H4 (cell line): ENCODE data around the gene HK1. TPM values are rescaled to one million over a fixed set of nuclear protein-coding genes. Genes with fewer than 3 reads are reported as not detected.
"Not testable (repeated sequence)": the region's sequence is repeated elsewhere in the genome, so short reads cannot be mapped to it uniquely, and the experiment has no call there.

Experiments
- DNase-seq: peaks from one replicate; pipeline ENCODE4 v3.0.0-alpha.2; 2015; ENCODE audit warnings: low spot score
- total RNA-seq: library from RNA; depleted of rRNA; stranded (reverse); fragments of >200 nt; shearing (Covaris generic); gene quantifications from 2 replicates; pipeline ENCODE4 v1.2.3, GENCODE V29; 2014; rRNA removed

HK1 gene
- 24.4 and 32.1 TPM in 2 replicates for total RNA-seq

DNA sequence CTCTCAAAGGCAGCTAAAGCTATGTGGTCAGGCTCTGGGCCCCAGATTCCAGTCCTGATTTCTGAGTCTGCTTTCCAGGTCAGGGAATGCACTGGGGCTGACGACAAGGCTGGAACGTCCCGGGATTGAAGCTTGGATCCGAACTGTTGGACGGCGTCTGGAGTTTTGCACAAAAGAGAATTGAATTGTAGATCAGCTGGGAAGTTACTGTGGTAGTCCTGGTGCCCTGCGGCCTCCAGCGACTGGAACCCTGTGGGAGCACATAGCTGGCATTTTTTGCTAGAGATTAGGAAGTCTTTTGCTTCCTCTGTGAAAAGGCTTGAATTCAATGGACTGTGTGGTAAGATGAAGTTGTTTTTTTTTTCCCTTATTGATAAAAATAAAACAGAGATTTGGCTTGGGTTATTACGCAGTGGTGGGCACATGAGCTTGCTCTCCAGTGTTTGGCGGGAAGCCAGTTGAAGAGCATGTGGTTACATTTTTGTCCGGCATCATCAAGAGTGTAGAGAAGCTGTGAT lies at the start of gene HK1:
Gene HK1, plus strand, starts transcription at position 51 of the 518 bp plus-strand sequence.
- DNase-seq = no peak

DNA sequence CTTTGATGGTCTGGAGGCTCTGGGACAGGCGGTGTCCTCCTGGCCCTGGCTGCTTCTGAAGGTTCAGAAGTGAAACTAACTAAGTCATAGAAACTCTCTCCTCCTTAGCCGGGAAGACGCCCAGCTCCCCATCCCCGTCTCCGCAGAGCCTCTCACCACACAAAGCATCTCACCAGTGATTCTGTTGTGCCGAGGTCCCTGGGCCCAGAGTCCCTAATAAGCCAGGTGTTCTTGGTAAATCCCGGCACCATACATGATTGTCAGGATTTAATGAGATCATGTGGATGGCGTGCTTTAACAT lies 48.7 kb upstream of the HK1 start:
- DNase-seq = no peak

DNA sequence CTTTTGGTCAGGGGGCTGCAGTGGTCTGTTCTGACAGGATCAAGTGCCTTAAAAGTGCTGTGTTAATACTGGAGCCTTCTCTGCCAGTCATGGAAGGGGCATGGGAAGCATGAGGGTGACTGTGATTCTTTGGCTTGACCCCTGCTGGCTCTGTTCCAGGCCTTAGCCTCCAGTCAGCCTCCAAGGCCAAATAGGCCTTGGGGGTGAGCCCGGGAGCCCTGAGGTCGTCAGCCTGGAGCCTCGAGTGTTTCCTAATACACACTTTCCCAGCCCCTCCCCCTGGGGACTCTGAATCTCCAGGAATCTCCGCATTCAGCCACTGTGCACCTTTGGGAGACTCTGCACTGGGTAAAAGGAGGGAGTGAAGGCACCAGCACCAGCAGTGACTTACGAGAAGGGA lies 48.2 kb upstream of the HK1 start:
- DNase-seq = no peak

DNA sequence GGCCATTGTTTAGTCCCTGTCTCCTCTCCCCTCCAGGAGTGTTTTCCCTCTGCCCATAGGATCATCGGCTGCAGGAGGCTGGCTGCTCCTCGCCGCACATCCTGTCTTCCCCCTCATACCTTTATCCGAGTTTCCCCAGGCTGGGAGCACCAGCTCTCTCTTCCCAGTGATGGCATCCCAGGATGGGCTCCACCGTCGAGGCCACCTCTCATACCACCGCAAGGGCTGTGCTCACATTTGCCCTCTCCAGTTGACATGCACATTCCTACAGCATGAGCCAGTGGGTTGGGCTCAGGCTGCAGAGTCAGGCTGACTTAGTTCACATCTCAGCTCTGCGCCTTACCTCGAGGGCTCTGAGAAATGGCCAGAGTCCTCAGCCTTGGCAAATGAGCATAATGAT lies 46.0 kb upstream of the HK1 start:
- DNase-seq = peak; percentile 67

DNA sequence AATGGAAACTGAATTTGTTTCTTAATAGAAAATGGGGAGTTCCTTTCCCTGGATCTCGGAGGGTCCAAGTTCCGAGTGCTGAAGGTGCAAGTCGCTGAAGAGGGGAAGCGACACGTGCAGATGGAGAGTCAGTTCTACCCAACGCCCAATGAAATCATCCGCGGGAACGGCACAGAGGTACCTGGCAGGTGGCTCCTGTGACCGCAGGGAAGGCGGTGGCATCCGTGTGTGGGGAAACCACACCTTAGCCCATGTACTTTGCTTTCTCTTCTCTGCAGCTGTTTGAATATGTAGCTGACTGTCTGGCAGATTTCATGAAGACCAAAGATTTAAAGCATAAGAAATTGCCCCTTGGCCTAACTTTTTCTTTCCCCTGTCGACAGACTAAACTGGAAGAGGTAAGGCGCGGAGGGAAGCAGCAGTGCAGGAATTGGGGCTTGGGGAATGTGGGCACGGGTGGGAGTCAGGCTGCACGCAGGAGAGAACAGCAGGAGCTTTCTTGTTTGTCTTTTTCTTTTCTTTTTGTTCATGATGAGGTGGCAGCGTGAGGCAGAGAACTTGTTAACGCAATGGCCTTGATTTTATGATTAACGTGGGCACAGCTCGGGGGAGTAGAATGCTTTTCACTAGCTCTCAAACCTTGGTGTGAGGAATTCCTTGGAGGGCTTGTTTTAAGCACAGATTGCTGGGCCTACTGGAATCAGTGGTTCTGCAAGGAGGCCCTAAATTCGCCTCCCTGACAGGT lies 45.4 kb upstream of the HK1 start:
- no peak for DNase-seq

DNA sequence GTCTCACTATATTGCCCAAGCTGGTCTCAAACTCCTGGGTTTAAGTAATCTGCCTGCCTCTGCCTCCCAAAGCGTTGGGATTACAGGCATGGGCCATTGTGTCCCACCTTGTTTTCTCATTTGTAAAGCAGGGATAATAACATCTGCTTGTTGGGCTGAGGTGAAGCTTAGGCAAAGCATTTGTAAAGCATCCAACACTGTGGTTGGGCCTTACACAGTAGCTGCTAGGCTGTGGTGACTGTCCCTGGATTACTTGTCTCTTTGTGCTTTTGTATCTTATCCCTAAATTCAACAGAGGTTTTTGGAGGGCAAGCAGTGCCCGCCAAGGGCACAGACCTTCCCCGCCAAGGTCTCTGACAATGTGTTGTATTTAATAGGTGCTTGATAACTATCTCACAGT lies 43.8 kb upstream of the HK1 start:
- DNase-seq = no peak

DNA sequence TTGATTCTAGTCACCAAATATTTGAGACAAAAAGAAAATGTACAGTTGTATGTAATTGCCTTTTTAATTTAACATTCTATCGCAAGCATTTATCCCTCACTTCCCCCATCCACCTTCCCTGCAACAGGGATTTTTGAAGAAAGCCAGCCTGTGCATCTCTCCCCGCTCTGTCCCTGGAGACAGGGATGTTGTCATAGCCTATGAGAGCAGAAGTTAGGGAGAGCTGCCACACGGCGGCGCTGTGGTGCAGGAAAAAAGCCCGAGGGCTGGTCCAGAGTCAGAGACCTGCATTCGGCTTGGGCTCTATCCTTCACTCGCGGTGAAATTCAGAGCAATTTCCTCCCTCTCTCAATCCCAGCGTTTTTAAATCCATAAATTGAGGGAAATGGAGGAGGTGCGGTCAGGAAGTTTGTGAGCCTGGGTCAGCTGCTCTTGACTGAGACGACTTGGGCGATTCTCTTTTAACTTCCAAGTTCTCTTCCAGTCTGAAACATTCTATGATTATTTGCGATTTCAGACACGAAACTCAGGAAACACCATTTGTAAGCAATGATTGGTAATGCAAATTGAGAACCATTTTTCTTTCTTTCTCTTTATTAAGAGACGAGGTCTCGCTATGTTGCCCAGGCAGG lies 40.7 kb upstream of the HK1 start:
- peak; percentile 53 for DNase-seq

DNA sequence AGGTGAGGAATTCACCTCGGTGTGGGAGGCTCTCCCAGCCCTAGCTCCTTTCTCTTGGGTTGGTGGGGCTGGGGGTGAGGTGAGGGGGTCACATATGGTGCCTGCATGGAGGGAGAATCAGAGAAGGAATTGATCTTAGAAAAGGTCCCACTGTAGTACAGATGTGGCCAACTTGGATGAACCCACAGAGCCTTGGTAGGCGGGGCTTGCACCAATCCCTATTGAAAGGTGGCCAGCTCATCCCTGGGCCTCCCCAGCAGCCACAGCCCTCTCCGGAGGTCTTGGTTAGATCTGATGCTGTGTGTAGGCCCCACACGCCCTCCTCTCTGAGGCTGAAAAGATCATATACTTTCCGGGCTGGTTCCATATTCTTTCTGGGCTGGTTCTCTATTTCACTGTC lies 39.2 kb upstream of the HK1 start:
- no peak for DNase-seq

DNA sequence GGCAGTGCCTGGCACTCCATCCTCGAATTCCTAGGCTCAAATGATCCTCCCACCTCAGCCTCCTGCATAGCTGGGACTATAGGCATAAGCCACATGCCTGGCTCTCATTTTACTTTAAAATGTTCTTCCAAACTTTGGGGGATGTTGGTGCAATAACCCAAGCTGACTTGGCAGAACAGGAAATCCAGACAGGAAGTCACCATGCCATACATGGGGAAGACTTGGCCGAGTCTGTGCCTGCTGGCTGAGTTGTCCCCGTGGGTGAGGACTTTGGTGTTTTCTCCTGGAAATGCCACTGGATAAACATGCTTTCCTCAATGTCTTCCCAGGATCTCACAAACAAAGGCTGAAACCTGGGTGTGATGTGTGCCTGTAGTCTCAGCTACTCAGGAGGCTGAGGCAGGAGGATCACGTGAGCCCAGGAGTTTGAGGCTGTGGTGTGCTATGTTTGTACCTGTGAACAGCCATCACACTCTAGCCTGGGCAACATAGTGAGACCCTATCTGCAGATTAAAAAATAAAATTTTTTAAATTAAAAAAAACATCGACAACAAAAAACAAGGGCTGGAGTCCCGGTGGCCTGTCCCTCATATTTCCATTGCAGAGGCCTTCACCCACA lies 38.4 kb upstream of the HK1 start:
- DNase-seq = peak; percentile 23

DNA sequence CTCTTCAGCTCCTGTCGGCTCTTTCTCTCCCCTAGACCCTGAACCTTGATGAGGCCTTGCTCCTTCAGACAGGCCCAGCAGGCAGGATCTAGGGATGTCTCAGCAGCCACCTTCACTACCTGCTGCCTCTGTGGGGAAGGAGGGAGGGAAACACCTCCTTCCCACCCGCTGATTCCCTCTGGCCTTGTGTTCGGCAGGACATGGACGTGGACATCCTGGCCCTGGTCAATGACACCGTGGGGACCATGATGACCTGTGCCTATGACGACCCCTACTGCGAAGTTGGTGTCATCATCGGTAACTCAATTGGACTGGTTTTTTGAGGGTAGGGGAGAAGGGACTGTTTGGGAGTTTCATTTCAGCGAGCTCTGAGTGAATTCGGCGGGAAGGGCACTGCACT lies 37.8 kb upstream of the HK1 start:
- no peak for DNase-seq

DNA sequence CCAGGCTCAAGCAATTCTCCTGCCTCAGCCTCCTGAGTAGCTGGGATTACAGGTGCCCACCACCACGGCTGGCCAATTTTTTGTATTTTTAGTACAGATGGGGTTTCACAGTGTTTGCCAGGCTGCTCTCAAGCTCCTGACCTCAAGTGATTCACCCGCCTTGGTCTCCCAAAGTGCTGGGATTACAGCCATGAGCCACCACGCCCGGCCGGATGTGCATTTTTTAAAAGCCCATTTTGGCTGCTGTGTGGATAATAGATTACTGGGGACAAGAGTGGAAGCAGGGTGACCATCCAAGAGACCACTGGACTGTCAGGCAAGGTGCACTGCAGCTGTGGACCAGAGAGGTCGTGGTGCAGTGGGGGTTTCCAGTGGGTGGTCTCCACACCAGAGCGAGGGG lies 36.7 kb upstream of the HK1 start:
- peak; percentile 36 for DNase-seq

DNA sequence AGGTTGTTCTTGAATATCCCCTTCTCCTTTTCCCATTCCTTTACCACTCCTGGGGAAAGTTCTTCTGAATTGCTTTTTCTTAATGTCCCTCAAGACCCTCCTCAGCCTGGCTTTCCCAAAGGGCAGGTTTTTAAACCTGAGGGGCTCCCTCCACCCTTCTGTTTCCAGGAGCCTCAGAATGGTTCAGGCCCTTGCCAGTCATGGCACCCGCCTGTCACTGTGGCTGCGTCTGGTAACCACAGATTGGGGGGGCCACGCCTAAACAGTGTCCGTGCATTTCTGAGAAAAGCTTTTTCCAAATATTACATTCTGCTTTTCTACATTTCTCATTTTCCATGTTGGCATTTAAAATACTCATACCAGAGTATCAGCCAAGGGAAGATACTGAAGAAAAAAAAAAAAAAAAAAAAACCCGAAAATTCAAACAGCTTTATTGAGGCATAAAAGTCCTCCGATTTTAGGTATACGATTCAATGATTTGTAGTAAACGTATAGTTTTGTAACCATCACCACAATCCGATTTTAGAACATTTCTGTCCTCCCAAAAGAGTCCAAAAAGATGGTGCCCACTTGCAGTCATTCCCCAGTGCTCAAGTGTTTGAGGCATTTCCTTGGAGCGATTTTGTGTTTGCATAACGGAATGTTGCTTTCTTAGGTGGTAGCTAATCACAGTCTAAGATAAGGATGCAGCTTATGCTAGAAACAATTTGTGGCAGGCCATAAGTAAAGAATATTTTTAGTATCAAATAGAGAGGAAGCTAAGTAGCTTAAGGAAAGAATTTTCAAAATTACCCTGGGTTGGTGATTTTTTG lies 36.0 kb upstream of the HK1 start:
- no peak for DNase-seq

DNA sequence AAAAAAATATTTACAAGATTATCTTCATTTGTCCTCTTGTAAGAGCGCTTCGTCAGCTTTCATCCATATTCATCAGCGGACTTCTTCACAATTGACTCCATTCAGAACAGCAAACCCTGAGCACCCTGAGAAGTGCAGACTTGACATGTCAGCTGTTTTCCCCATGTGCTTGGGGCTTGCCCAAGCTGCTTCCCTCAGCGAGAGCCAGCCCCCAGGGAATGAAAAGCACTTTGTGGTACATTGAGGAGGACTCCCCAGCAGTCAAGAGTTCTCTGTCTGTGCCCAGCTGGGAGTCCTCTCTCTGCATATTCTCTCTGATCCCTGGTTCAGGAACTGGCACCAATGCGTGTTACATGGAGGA lies 35.5 kb upstream of the HK1 start:
- no peak for DNase-seq

DNA sequence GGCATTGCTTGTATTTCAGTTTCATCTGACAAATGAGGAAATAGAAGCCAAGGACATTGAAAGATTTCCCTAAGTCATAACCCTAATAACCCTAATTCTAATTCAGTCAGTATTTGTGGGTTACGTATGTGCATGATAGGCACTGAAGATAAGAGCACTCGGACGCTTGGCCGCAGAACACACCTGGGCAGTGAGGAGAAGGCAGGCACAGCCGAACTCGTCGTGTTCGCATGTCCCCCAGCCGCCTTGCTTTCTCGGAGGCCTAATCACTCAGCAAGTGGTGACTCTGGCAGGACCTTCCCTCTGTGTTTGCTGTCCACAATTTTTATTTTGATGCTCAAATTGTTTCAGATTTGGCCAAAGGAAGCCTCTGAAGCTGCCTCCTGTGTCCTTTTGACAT lies 34.5 kb upstream of the HK1 start:
- no peak for DNase-seq

DNA sequence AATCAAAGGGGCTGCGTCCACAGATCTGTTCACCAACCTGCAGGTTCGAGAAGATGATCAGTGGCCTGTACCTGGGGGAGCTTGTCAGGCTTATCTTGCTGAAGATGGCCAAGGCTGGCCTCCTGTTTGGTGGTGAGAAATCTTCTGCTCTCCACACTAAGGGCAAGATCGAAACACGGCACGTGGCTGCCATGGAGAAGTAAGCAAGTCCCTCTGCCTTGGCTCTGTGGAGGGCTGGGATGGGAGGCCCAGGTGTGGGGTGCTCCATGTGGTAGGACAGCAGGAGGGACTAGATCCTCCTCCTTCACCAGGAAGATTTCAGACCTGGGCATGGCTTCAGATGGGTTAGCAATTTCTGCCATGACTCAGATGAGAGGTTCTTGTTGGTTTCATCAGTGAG lies 32.3 kb upstream of the HK1 start:
- no peak for DNase-seq

DNA sequence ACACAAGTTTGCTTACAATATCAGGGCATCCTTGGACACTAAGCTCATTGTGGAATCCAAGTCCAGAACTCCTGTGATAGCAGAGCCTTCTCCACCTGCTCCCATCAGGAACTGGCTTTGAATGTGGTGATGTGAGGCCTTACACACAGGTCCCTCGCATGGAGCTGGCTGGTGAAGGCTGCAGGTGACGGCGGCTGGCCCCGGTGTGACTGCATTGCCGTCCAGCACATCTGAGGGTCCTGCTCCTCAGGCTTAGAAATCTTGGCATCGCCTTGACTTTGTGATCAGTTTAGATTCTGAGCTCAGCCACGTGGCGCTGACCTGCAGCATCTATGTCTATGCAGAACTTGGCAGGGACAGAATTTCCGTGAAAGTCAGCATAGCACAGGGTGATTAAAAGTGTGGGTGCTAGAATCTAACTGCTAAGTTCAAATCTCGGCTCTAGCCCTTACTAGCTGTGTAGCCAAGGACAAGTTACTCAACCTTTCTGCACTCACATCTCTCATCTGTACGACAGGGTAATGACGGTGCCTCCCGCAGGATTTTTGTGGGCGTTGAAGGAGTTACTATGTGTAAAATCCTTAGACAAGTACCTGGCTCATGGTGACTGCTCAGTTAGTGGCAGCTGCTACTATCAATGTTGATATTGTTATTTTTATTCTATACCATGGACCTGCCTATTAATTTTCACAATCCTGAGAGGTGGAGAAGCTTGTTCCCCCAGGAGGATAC lies 31.5 kb upstream of the HK1 start:
- DNase-seq = no peak

DNA sequence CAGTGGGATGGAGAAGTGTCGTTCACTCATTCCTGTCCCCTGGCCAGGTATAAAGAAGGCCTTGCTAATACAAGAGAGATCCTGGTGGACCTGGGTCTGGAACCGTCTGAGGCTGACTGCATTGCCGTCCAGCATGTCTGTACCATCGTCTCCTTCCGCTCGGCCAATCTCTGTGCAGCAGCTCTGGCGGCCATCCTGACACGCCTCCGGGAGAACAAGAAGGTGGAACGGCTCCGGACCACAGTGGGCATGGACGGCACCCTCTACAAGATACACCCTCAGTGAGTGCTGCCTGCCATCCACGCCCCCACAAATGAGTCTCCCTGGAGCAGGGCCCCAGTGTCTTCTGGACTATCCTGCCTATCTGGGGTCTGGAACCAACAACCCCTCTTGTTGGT lies 31.0 kb upstream of the HK1 start:
- no peak for DNase-seq

DNA sequence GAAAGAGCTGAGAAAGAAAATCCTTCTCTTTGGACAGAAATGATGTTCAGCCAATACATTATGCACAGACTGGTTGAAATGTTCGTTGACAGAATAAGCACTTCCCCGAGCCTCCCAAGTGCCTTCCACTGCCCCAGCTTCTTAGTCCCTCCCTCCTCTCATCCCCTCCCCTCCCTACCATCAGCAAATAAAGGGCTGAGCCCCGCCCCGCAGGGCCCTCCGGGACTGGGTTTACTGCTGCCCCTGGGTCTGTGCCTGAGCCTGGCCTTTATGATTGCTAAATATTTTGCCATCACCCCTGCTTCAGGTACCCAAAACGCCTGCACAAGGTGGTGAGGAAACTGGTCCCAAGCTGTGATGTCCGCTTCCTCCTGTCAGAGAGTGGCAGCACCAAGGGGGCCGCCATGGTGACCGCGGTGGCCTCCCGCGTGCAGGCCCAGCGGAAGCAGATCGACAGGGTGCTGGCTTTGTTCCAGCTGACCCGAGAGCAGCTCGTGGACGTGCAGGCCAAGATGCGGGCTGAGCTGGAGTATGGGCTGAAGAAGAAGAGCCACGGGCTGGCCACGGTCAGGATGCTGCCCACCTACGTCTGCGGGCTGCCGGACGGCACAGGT lies 30.1 kb upstream of the HK1 start:
- DNase-seq = no peak

DNA sequence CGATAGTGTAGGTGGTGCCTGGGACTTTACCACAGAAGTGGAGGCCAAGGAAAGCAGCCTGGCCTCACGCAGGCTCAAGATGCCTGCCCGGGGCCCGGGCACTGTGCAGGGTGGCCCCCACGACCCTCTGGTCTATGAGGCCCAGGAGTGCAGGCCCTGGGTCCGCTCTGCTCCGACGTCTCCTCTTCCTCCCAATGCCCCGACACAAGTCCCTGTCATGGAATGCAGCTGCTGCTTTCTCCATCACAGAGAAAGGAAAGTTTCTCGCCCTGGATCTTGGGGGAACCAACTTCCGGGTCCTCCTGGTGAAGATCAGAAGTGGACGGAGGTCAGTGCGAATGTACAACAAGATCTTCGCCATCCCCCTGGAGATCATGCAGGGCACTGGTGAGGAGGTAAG lies 28.3 kb upstream of the HK1 start:
- DNase-seq = no peak

DNA sequence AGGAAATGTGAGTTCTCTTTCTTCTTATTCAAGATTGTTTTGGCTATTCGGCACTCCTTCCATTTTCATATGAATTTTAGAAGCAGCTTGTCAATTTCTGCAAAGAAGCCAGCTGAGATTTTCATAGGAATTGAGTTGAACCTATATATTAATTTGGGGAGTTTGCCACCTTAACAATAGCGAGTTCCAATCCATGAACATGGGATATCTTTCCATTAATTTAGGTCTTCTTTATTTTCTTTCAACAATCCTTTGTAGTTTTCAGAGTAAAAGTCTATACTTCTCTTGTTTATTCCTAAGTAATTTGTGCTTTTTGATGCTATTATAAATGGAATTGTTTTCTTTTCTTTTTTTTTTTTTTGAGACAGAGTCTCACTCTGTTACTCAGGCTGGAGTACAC lies 26.9 kb upstream of the HK1 start:
- not testable (repeated sequence) for DNase-seq

DNA sequence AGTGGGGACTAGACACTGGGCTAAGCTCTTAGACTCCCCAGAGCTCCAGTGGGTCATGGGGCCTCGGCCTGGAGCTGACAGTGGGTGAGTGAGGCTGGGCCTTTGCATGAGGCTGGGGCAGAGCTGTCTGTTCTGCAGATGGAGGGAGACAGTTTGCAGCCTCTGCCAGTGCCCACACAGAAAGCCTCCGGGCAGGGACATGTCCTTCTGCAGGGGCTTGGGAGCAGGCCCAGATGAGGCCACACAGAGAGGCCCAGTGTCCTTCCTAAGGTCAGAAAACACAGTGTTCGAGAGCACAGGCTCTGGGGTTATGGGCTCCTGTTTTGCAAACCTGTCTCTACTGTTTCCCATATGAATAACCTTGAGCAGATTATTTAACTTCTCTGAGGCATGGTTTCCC lies 25.1 kb upstream of the HK1 start:
- DNase-seq = no peak
